RWPE1 (cell line): ENCODE measurements around the gene POU2F3.

Experiments
- CTCF ChIA-PET: fragments of 350-600 bp; sonication (Branson Sonifier 250); formaldehyde crosslinking; extraction: SDS; loops from one replicate; lab custom pipeline; 2021; lab: Yijun Ruan, JAX
- POLR2A ChIA-PET: fragments of 400-600 bp; formaldehyde crosslinking; extraction: SDS; loops from one replicate; lab custom pipeline; 2020; ENCODE audit warnings: antibody characterized with exemption; ENCODE audit not compliant: low non-redundant PET; lab: Yijun Ruan, JAX
- DNase-seq: peaks from one replicate; pipeline ENCODE4 v3.0.0; 2012; ENCODE audit warnings: low spot score
- H3K27ac ChIP-seq: fragments of 450-650 bp; 2 replicates; pipeline ENCODE4 v1.5.1; 2017
- TF ChIP-seq, protein P1 (sequence below): fragments of 450-650 bp; conservative IDR thresholded peaks from 2 replicates; pipeline ENCODE4 v1.5.1; 2017; ENCODE audit warnings: low read depth, mild to moderate bottlenecking

Gene POU2F3

DNA sequence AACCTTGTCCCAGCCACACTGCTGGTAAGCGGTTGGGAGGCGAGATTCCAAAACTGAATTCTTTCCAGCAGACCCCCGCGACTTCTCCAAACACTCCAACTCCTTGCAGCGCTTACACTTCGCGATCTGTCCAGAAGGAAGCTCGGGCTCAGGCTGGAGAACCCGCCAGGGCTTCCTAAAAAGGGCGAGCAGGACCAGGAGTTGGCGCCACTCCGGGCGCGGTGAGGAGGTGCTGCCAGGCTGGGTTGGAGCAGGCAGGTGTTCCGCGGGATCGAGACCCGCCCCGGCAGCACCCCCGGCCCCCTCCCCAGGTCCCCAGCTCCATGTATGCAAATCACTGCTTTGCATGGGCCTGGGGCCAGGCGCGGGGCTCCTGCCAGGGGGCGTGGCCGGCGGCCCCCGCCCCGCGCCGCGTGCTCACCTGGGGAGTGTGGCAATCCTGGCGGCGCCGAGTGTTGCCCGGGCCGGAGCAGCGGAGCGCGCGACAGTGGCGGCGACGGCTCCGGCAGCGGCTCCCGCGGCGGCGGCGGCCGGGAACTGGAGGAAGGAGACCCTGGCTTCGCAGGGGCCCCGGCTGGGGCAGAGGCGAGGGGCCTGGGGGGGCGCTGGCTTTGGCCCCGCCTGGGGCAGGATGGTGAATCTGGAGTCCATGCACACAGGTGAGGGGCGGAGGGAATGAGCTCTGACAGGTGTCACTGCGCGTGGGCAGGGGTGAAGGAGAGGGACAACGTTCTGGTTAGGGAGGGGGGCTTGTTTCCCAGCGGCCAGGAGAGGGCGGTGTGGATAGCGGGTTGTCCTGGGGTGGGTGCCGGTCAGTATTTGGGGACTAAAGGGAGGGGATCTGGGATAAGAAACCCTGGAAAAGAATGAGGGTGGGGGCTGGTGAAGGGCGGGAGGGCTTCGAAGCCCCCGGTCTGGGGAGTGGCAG lies at the start of gene POU2F3:
Gene POU2F3, plus strand, starts transcription at position 428 of the 928 bp plus-strand sequence. Its CDS starts 204 bp downstream, at position 632.
- ChIA-PET CTCF (interaction anchor here (0.6 to 1.5 kb wide), 4 partner anchors 8 to 656 kb away, joined by 3 to 4 read pairs (median 3); no protein-coding TSS in a partner anchor), POLR2A (no interaction called here)
- no peak within 1 kb of the TSS for H3K27ac ChIP-seq
- TF ChIP-seq, protein P1, sequence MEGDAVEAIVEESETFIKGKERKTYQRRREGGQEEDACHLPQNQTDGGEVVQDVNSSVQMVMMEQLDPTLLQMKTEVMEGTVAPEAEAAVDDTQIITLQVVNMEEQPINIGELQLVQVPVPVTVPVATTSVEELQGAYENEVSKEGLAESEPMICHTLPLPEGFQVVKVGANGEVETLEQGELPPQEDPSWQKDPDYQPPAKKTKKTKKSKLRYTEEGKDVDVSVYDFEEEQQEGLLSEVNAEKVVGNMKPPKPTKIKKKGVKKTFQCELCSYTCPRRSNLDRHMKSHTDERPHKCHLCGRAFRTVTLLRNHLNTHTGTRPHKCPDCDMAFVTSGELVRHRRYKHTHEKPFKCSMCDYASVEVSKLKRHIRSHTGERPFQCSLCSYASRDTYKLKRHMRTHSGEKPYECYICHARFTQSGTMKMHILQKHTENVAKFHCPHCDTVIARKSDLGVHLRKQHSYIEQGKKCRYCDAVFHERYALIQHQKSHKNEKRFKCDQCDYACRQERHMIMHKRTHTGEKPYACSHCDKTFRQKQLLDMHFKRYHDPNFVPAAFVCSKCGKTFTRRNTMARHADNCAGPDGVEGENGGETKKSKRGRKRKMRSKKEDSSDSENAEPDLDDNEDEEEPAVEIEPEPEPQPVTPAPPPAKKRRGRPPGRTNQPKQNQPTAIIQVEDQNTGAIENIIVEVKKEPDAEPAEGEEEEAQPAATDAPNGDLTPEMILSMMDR = no peak
- DNase-seq = no peak

DNA sequence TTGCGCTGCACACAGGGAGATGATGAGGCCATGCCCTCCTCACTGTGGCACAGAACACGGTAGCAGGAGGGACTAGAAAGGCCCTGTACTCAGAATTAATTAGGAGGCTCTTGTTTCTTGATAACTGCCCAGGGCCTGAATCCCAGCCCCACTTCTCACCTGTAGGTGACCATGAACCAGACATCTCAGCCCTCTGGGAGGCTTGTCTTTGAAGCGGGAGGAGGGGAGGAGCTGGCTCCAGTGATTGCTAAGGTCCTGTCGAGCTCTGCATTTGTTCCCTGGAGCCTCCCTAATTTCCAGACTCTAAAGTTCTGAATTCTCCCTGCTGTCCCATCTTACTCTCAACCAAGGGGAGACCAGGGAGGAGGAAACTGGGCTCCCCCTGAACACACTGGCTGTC lies 48.9 kb upstream of the POU2F3 start:
- ChIA-PET CTCF (no interaction called here), POLR2A (no interaction called here)
- TF ChIP-seq, protein P1 = no peak
- DNase-seq = no peak
- H3K27ac ChIP-seq = no peak overlapping the region

DNA sequence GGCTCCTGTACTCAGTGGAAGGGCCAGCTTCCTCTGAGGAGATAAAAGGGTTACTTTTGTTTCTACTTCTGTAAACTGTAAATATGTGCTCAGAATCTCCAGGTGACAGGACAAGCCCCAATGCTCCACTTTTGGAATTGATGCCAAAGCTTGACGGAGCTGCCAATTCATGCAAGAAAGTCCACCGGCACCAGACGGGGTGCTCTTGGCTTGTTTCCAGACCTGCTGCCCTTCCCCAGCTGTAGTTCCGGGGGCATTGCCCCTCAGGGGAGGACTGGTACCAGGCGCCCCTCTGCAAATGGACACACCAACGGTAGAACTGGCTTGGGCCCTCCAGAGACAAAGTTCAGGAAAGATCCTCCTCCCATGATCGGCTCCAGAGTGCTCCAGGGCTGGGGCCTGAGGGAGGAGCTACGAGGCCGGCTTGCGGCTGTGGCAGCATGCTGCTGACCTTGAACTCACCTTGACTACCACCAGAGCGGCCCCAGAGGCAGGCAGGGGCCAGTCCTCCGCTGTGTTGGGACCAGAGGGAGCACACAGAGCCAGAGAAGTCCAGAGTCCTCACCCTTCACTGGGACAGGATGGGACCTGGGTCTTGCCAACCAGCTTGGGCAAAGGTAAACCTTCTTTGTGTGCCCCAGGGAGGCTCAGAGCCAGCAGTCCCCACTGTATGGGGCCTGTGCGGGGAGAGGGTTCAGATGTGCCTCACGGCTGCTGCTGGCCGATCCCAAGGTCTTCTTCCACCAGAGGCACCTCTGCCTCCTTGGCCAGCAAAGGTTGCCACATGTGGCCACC lies 46.9 kb upstream of the POU2F3 start:
- H3K27ac ChIP-seq = no peak overlapping the region
- ChIA-PET POLR2A (no interaction called here), CTCF (no interaction called here)
- TF ChIP-seq, protein P1 = no peak
- DNase-seq = no peak

DNA sequence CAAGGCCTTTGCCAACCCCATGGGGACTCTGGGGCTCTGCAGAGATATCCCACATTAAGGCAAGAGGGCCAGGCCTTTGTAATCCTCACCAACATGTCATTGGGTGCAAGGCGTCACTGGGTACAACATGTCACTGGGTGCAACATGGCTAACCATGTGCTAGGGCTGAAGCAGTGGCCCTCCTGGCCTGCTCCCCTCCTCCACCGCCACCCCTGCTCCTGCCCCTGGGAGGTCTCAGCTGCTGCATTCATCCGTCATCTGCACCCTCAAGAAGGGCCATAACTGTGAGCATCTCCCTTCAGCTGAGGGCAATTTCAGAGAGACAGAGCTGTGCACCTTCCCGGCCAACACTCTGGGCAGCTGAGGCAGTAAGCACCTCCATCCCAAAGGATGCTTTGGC lies 45.8 kb upstream of the POU2F3 start:
- POLR2A ChIA-PET = no interaction called here
- no peak overlapping the region for H3K27ac ChIP-seq
- no peak for DNase-seq
- TF ChIP-seq, protein P1 = no peak
- CTCF ChIA-PET = interaction anchor here (0.5 to 0.6 kb wide), 2 partner anchors 12 to 112 kb away, joined by 3 read pairs; no protein-coding TSS in a partner anchor

DNA sequence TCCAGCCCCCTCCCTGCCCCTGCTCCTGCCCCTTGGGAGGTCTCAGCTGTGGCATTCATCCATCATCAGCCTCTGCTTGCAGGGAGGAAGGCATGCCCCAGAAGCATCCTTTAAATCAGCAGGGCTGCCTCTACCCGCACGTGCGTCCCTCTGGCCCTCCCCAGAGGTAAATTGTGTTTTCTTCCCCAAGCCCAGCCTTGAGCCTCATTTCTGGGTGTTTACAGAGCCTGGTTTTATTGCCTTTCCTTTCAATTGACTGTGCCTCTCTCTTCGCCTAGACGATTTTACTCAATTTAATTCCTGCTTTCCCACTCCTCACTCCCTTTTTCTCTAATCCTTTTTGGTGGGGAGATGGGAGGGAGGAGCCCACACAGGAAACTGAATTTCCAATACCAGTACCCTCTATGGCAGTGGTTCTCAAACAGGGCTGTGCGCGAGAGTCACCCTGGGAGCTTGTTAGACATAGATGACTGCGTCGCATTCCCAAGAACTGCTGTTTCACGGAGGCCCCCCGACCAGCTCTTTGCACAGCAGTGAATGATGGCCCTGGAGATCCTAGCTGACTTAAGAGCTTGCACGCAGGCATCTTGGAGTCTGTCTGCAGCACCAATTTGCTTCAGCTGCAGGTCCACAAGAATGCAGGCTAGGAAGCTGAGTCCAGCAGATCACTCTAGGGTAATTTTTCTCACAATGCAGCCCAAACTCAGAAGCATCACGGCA lies 44.2 kb upstream of the POU2F3 start:
- H3K27ac ChIP-seq = no peak overlapping the region
- ChIA-PET POLR2A (no interaction called here), CTCF (no interaction called here)
- DNase-seq = no peak
- TF ChIP-seq, protein P1 = no peak

DNA sequence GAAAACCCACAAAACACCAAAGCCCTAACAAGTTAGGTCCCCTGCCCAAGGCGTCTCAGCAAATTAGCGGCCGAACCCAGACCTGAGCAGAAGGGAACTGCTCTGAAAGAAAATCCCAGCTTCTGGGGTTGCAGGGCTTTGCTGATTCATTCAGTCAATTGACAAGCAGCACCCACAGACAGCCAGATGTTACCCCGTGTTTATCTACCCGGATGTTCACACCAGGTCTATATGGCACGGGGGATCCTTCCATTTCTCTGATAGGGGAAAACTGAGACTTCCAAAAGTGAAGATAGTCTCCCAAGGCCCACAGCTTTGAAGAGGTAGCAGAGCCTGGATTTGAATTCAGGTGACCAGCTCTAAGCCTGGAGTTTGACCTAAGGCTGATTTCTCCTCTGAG lies 43.1 kb upstream of the POU2F3 start:
- POLR2A ChIA-PET = no interaction called here
- no peak for DNase-seq

More for the DNA sequence above, 43.1 kb upstream of the POU2F3 start:
- TF ChIP-seq, protein P1 = no peak
- CTCF ChIA-PET = no interaction called here
- H3K27ac ChIP-seq = no peak overlapping the region
